K562 (cell line): Measurements from ENCODE around the gene HK2.

Experiments used
- EZH2 ChIP-seq: IDR thresholded peaks from 2 replicates; pipeline ENCODE4 v1.6.1; 2012; ENCODE audit warnings: low read depth, mild to moderate bottlenecking, inconsistent platforms, low read length, borderline replicate concordance
- SREBF1 ChIP-seq: fragments of 150-350 bp; IDR thresholded peaks from 2 replicates; pipeline ENCODE4 v1.6.1; 2014; ENCODE audit warnings: antibody characterized with exemption, low read depth, low read length, borderline replicate concordance

- TF ChIP-seq EZH2 (no peak), SREBF1 (no peak)
Measured at GRCh38 chr2:74817304-74817675, 16.6 kb upstream of the HK2 start.
